Upper lobe of left lung (tissue), 6 donors: Measurements from ENCODE around the gene KLHL29. TPM values are rescaled to one million over a fixed set of nuclear protein-coding genes. Genes with fewer than 3 reads are reported as not detected.

Source experiments
- ATAC-seq, 2 donors: fragments of 200-7000 bp; cut with Tn5 transposase; one replicate each; pipeline ENCODE4 v1.9.1; 2022; ENCODE audit warnings: mild to moderate bottlenecking in 2 of 2, moderate library complexity in 2 of 2; ENCODE audit not compliant: low FRiP score in 2 of 2
- DNase-seq, 2 donors: peaks; one replicate each; pipeline ENCODE4 v3.0.0-alpha.2; 2019 to 2020
- H3K27ac ChIP-seq, 4 donors: fragments of 200-600 bp; sonication (generic); one replicate each; pipeline ENCODE4 v1.5.1; 2016 to 2019
- H3K27me3 ChIP-seq, 4 donors: fragments of 200-600 bp; sonication (generic); one replicate each; pipeline ENCODE4 v1.5.1; 2017 to 2019
- H3K36me3 ChIP-seq, 4 donors: fragments of 200-600 bp; sonication (generic); one replicate each; pipeline ENCODE4 v1.5.1; 2016 to 2019
- H3K4me1 ChIP-seq, 4 donors: fragments of 200-600 bp; sonication (generic); one replicate each; pipeline ENCODE4 v1.5.1; 2018 to 2019
- H3K4me3 ChIP-seq, 4 donors: fragments of 200-600 bp; sonication (generic); one replicate each; pipeline ENCODE4 v1.5.1; 2017 to 2019; ENCODE audit warnings: mild to moderate bottlenecking in 2 of 4, moderate library complexity in 1 of 4
- H3K9me3 ChIP-seq, 4 donors: fragments of 200-600 bp; sonication (generic); one replicate each; pipeline ENCODE4 v1.5.1; 2018 to 2019
- EP300 ChIP-seq, 4 donors: sonication (generic); formaldehyde crosslinking; IDR thresholded peaks; one replicate each; pipeline ENCODE4 v1.5.1; 2017; ENCODE audit warnings: antibody characterized with exemption in 4 of 4, control low read depth in 2 of 4
- POLR2A ChIP-seq, 4 donors: fragments of 450-650 bp; IDR thresholded peaks; one replicate each; pipeline ENCODE4 v1.5.1; 2016 to 2017; ENCODE audit warnings: antibody characterized with exemption in 4 of 4, mild to moderate bottlenecking in 2 of 4
- POLR2AphosphoS5 ChIP-seq, 2 donors: sonication (generic); formaldehyde crosslinking; IDR thresholded peaks; one replicate each; pipeline ENCODE4 v1.5.1; 2017; ENCODE audit warnings: antibody characterized with exemption in 2 of 2
- WGBS, 2 donors: methylation state at CpG; one replicate each; pipeline ENCODE4 v1.1.5; 2017 to 2018; 5-methylcytosine and 5-hydroxymethylcytosine counted together
- total RNA-seq, 6 donors: library from RNA; depleted of rRNA in 4 of 6; stranded (reverse); fragments of >200 nt in 4 of 6; gene quantifications; one replicate each; pipeline versions ENCODE4 v1.1.0 to v1.2.1, GENCODE V29; 2016 to 2021
- TF ChIP-seq, protein P1 (sequence below), 6 experiments: fragments of 450-650 bp in 4 of 6; fragments of 200-600 bp in 2 of 6; sonication (generic) in 2 of 6; IDR thresholded peaks; one replicate each; pipeline ENCODE4 v1.5.1; 2016 to 2019; ENCODE audit warnings: antibody characterized with exemption in 6 of 6
- donor health status: DM: no; HTN: no; CAD: no; lungs with moderate emphysema.
- donor health status: DM: no; HTN: yes; CAD: no; lungs with severe emphysema.

Gene KLHL29
- total RNA-seq, 6 donors from 2014 or later, result 8.6 to 34.4 (median 18.2) TPM

- peak in 1 of 2 donors; percentile 39 for DNase-seq
- Histone ChIP-seq H3K4me1 (peaks cover under 1 to 21% (median 7%) of the 10 kb centered on the region in 4 donors), H3K27me3 (peaks cover 0 to 7% (median 1%) of the 10 kb centered on the region in 4 donors), H3K36me3 (no peaks in the 10 kb centered on the region), H3K9me3 (no peaks in the 10 kb centered on the region), H3K4me3 (peak overlapping the region in 3 of 4 donors; percentile 24 to 38 (median 25)), H3K27ac (peak overlapping the region; percentile 25 to 71 (median 54))
- TF ChIP-seq POLR2AphosphoS5 (IDR thresholded peaks at IDR 0.05) (peak in 1 of 2 donors; percentile 25), EP300 (IDR thresholded peaks at IDR 0.05) (no peak), POLR2A (IDR thresholded peaks at IDR 0.05) (no peak)
- TF ChIP-seq, protein P1, sequence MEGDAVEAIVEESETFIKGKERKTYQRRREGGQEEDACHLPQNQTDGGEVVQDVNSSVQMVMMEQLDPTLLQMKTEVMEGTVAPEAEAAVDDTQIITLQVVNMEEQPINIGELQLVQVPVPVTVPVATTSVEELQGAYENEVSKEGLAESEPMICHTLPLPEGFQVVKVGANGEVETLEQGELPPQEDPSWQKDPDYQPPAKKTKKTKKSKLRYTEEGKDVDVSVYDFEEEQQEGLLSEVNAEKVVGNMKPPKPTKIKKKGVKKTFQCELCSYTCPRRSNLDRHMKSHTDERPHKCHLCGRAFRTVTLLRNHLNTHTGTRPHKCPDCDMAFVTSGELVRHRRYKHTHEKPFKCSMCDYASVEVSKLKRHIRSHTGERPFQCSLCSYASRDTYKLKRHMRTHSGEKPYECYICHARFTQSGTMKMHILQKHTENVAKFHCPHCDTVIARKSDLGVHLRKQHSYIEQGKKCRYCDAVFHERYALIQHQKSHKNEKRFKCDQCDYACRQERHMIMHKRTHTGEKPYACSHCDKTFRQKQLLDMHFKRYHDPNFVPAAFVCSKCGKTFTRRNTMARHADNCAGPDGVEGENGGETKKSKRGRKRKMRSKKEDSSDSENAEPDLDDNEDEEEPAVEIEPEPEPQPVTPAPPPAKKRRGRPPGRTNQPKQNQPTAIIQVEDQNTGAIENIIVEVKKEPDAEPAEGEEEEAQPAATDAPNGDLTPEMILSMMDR (IDR thresholded peaks at IDR 0.05), result no peak
- peak; percentile 26 to 68 for ATAC-seq
- 14 to 20% methylated on average over 4 of the region's 4 CpGs for WGBS, 2 donors
Observed at GRCh38 chr2:23380562-23381065, 4.4 kb upstream of the KLHL29 start.

- DNase-seq (peak in 1 of 2 donors; percentile 87), ATAC-seq (peak; percentile 49 to 81)
- 28 to 35% methylated on average over 6 of the region's 6 CpGs for WGBS, 2 donors
- TF ChIP-seq, protein P1 (IDR thresholded peaks at IDR 0.05), result no peak
- TF ChIP-seq EP300 (IDR thresholded peaks at IDR 0.05) (peak in 1 of 4 donors; percentile 58), POLR2A (IDR thresholded peaks at IDR 0.05) (peak in 1 of 4 donors; percentile 30), POLR2AphosphoS5 (IDR thresholded peaks at IDR 0.05) (peak; percentile 59 to 74)
- H3K4me1 ChIP-seq, result peaks cover 5 to 26% (median 10%) of the 10 kb centered on the region in 4 donors
- no peaks in the 10 kb centered on the region for H3K36me3 ChIP-seq
- H3K27ac ChIP-seq, result peak overlapping the region; percentile 25 to 71 (median 54)
- H3K27me3 ChIP-seq, result peaks cover 0 to 10% (median 3%) of the 10 kb centered on the region in 4 donors
- no peaks in the 10 kb centered on the region for H3K9me3 ChIP-seq
- peak overlapping the region in 3 of 4 donors; percentile 24 to 38 (median 25) for H3K4me3 ChIP-seq
Observed at GRCh38 chr2:23381084-23381483, 3.9 kb upstream of the KLHL29 start.

GRCh38 chr2:23381485-23381884 lies 3.5 kb upstream of the KLHL29 start:
- no peak overlapping the region for H3K27ac ChIP-seq
- no peaks in the 10 kb centered on the region for H3K36me3 ChIP-seq
- 14 to 46% methylated on average over 3 of the region's 3 CpGs for WGBS, 2 donors
- no peak for TF ChIP-seq EP300 (IDR thresholded peaks at IDR 0.05)
- no peak for TF ChIP-seq POLR2AphosphoS5 (IDR thresholded peaks at IDR 0.05)
- TF ChIP-seq POLR2A (IDR thresholded peaks at IDR 0.05), result no peak
- H3K4me3 ChIP-seq, result no peak overlapping the region
- DNase-seq (no peak), ATAC-seq (peak in 1 of 2 donors; percentile 4)
- H3K27me3 ChIP-seq, result peaks cover 0 to 11% (median 5%) of the 10 kb centered on the region in 4 donors
- H3K4me1 ChIP-seq, result peaks cover 9 to 30% (median 14%) of the 10 kb centered on the region in 4 donors
- H3K9me3 ChIP-seq, result no peaks in the 10 kb centered on the region

DNA sequence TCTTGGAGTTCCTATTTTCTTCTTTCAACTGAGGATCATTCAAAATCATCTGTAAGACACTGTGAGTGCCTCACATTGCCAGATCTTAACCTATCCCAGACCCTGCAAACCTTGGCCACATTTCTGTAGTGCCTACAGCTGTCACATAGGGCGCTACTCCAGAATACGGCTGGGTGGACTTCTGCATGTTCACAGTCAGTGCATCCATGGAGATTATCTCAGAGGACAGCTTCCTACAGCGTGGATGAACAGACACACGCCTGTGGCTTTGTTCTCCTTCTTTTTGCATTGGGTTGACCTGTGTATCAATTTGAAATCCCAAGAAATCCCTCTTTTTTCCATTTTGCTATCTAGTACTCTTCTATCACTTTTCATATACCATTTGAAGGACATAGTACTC lies 1.9 kb upstream of the KLHL29 start:
- Histone ChIP-seq H3K36me3 (no peaks in the 10 kb centered on the region), H3K27me3 (peaks cover 0 to 18% (median 7%) of the 10 kb centered on the region in 4 donors), H3K4me3 (no peak overlapping the region), H3K9me3 (no peaks in the 10 kb centered on the region), H3K27ac (no peak overlapping the region), H3K4me1 (peaks cover 16 to 39% (median 21%) of the 10 kb centered on the region in 4 donors)
- DNase-seq (no peak), ATAC-seq (no peak)
- WGBS, 2 donors, result 73 to 77% methylated on average over 4 of the region's 4 CpGs
- TF ChIP-seq, protein P1 (IDR thresholded peaks at IDR 0.05), result no peak
- TF ChIP-seq POLR2A (IDR thresholded peaks at IDR 0.05) (no peak), POLR2AphosphoS5 (IDR thresholded peaks at IDR 0.05) (no peak), EP300 (IDR thresholded peaks at IDR 0.05) (no peak)

DNA sequence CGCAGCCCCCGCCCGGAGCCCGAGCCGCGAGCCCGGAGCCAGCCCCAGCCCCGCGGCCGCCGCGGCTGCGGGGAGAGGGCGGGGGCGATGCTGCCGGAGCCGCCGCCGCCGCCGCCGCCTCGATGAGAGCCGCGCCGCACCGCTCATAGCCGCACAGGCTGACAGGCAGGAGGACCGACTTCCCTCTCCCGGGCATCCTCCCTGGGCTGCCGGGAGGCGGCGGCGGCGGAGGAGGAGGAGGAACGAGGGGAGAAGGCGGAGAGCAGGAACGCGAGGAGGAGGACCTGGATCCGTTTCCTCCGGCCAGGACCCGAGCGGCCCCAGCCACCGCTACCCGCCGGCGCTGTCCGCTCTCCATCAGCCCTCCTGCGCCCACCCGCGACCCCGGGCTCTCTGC lies 370 bp downstream of the KLHL29 start:
- 0 to 1% methylated on average over 18 to 19 of the region's 52 CpGs for WGBS, 2 donors
- TF ChIP-seq, protein P1 (IDR thresholded peaks at IDR 0.05), result peak in 1 of 6 experiments; percentile 30
- no peak for TF ChIP-seq POLR2AphosphoS5 (IDR thresholded peaks at IDR 0.05)
- H3K4me3 ChIP-seq, result peak overlapping the region; percentile 32 to 81 (median 70)
- H3K9me3 ChIP-seq, result no peaks in the 10 kb centered on the region
- H3K4me1 ChIP-seq, result peaks cover 16 to 39% (median 21%) of the 10 kb centered on the region in 4 donors
- H3K27ac ChIP-seq, result peak overlapping the region; percentile 5 to 77 (median 68)
- DNase-seq (peak in 1 of 2 donors; percentile 90), ATAC-seq (peak in 1 of 2 donors; percentile 45)
- H3K36me3 ChIP-seq, result no peaks in the 10 kb centered on the region
- peaks cover 0 to 18% (median 7%) of the 10 kb centered on the region in 4 donors for H3K27me3 ChIP-seq
